Esophagus muscularis mucosa (tissue), 3 donors: ENCODE data around the gene DIPK1B.

Experiments
- POLR2A ChIP-seq: fragments of 450-650 bp; IDR thresholded peaks from one replicate; pipeline ENCODE4 v1.6.1; 2017; ENCODE audit warnings: antibody characterized with exemption, moderate library complexity, mild to moderate bottlenecking, low read depth
- POLR2AphosphoS5 ChIP-seq, 2 donors: sonication (generic); formaldehyde crosslinking; IDR thresholded peaks; one replicate each; pipeline ENCODE4 v1.6.1; 2017; ENCODE audit warnings: antibody characterized with exemption in 2 of 2
- TF ChIP-seq, protein P1 (sequence below), 3 experiments: fragments of 200-600 bp in 2 of 3; fragments of 450-650 bp in 1 of 3; sonication (generic) in 2 of 3; IDR thresholded peaks; one replicate each; pipeline ENCODE4 v1.5.1; 2017 to 2019; ENCODE audit warnings: antibody characterized with exemption in 3 of 3, mild to moderate bottlenecking in 2 of 3, moderate library complexity in 1 of 3

DNA sequence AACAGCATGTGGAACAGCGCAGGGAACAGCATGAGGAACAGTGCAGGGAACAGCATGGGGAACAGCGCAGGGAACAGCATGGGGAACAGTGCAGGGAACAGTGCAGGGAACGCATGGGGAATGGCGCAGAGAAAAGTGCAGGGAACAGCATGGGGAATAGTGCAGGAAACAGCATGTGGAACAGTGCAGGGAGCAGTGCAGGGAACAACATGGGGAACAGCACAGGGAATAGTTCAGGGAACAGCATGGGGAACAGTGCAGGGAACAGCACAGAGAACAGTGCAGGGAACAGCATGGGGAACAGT, 43.7 kb downstream of the DIPK1B start:
- TF ChIP-seq POLR2AphosphoS5 (IDR thresholded peaks at IDR 0.05) (no peak), POLR2A (no peak)
- TF ChIP-seq, protein P1, sequence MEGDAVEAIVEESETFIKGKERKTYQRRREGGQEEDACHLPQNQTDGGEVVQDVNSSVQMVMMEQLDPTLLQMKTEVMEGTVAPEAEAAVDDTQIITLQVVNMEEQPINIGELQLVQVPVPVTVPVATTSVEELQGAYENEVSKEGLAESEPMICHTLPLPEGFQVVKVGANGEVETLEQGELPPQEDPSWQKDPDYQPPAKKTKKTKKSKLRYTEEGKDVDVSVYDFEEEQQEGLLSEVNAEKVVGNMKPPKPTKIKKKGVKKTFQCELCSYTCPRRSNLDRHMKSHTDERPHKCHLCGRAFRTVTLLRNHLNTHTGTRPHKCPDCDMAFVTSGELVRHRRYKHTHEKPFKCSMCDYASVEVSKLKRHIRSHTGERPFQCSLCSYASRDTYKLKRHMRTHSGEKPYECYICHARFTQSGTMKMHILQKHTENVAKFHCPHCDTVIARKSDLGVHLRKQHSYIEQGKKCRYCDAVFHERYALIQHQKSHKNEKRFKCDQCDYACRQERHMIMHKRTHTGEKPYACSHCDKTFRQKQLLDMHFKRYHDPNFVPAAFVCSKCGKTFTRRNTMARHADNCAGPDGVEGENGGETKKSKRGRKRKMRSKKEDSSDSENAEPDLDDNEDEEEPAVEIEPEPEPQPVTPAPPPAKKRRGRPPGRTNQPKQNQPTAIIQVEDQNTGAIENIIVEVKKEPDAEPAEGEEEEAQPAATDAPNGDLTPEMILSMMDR (IDR thresholded peaks at IDR 0.05) = no peak
